Skin of body (tissue), 2 donors: Measurements from ENCODE around the gene TCL1B. TPM values are rescaled to one million over a fixed set of nuclear protein-coding genes. Genes with fewer than 3 reads are reported as not detected.
"Not testable (repeated sequence)": the region's sequence is repeated elsewhere in the genome, so short reads cannot be mapped to it uniquely, and the experiment has no call there.

Source experiments
- DNase-seq: peaks from one replicate; lab custom pipeline; 2025; lab: John Stamatoyannopoulos, UW
- total RNA-seq: library from RNA; depleted of rRNA; stranded (reverse); fragments of >200 nt; gene quantifications from one replicate; pipeline ENCODE4 v1.2.3, GENCODE V29; 2014

The TCL1B gene
- total RNA-seq, 1 donor from 2014 or later, result not detected

GRCh38 chr14:95701846-95702221 lies 15.6 kb downstream of the TCL1B start:
- DNase-seq, result no peak

GRCh38 chr14:95703341-95703740 lies 17.1 kb downstream of the TCL1B start:
- no peak for DNase-seq

- DNase-seq, result no peak
Measured at GRCh38 chr14:95703805-95704204, 17.6 kb downstream of the TCL1B start.

GRCh38 chr14:95705518-95705917 lies 19.3 kb downstream of the TCL1B start:
- no peak for DNase-seq

- no peak for DNase-seq
Measured at GRCh38 chr14:95707327-95707726, 21.1 kb downstream of the TCL1B start.

GRCh38 chr14:95710106-95710505 lies 23.9 kb downstream of the TCL1B start:
- DNase-seq, result no peak

- DNase-seq, result no peak
Measured at GRCh38 chr14:95711476-95712176, 25.4 kb downstream of the TCL1B start.

GRCh38 chr14:95712398-95712797 lies 26.2 kb downstream of the TCL1B start:
- DNase-seq, result no peak

GRCh38 chr14:95713596-95714371 lies 27.6 kb downstream of the TCL1B start, which contains the start of gene TCL1A:
TCL1A (minus strand) TSS chr14:95714125; CDS start chr14:95714066, 59 bp downstream.
- DNase-seq, result no peak

GRCh38 chr14:95722525-95723190 lies 36.4 kb downstream of the TCL1B start:
- DNase-seq, result no peak

- DNase-seq, result no peak
Measured at GRCh38 chr14:95725685-95726336, 39.6 kb downstream of the TCL1B start.

- no peak for DNase-seq
Measured at GRCh38 chr14:95727056-95727700, 41.0 kb downstream of the TCL1B start.

- DNase-seq, result not testable (repeated sequence)
Measured at GRCh38 chr14:95729402-95730028, 43.3 kb downstream of the TCL1B start.

GRCh38 chr14:95730126-95730525 lies 43.9 kb downstream of the TCL1B start:
- no peak for DNase-seq

GRCh38 chr14:95733212-95733611 lies 47.0 kb downstream of the TCL1B start:
- no peak for DNase-seq

GRCh38 chr14:95739356-95739755 lies 53.1 kb downstream of the TCL1B start:
- no peak for DNase-seq

- DNase-seq, result no peak
Measured at GRCh38 chr14:95741038-95741490, 54.8 kb downstream of the TCL1B start.

GRCh38 chr14:95741781-95742180 lies 55.6 kb downstream of the TCL1B start:
- no peak for DNase-seq
